PFSK-1 (cell line): ENCODE results near the gene ATG14.

ENCODE experiments used
- POLR2AphosphoS5 ChIP-seq: IDR thresholded peaks from 2 replicates; pipeline ENCODE4 v1.6.1; 2012; ENCODE audit warnings: low read depth, mild to moderate bottlenecking, control low read depth, low read length, moderate library complexity
- SIN3A ChIP-seq: IDR thresholded peaks from 2 replicates; pipeline ENCODE4 v1.6.1; 2012; ENCODE audit warnings: mild to moderate bottlenecking, low read length, moderate library complexity, borderline replicate concordance; ENCODE audit not compliant: insufficient read depth
- TAF1 ChIP-seq: IDR thresholded peaks from 2 replicates; pipeline ENCODE4 v1.6.1; 2012; ENCODE audit warnings: low read length, control low read depth, borderline replicate concordance; ENCODE audit not compliant: insufficient read depth
- TF ChIP-seq, protein P1 (sequence below), 2 experiments: IDR thresholded peaks; 2 replicates each; pipeline versions ENCODE4 v1.6.1 to v1.8.0; 2011 to 2012; ENCODE audit warnings: low read depth in 2 of 2, low read length in 2 of 2, control low read depth in 1 of 2, inconsistent platforms in 1 of 2, mild to moderate bottlenecking in 1 of 2, moderate library complexity in 1 of 2; ENCODE audit not compliant: insufficient read depth in 1 of 2

- no peak for TF ChIP-seq POLR2AphosphoS5
- no peak for TF ChIP-seq SIN3A
- TF ChIP-seq, protein P1, sequence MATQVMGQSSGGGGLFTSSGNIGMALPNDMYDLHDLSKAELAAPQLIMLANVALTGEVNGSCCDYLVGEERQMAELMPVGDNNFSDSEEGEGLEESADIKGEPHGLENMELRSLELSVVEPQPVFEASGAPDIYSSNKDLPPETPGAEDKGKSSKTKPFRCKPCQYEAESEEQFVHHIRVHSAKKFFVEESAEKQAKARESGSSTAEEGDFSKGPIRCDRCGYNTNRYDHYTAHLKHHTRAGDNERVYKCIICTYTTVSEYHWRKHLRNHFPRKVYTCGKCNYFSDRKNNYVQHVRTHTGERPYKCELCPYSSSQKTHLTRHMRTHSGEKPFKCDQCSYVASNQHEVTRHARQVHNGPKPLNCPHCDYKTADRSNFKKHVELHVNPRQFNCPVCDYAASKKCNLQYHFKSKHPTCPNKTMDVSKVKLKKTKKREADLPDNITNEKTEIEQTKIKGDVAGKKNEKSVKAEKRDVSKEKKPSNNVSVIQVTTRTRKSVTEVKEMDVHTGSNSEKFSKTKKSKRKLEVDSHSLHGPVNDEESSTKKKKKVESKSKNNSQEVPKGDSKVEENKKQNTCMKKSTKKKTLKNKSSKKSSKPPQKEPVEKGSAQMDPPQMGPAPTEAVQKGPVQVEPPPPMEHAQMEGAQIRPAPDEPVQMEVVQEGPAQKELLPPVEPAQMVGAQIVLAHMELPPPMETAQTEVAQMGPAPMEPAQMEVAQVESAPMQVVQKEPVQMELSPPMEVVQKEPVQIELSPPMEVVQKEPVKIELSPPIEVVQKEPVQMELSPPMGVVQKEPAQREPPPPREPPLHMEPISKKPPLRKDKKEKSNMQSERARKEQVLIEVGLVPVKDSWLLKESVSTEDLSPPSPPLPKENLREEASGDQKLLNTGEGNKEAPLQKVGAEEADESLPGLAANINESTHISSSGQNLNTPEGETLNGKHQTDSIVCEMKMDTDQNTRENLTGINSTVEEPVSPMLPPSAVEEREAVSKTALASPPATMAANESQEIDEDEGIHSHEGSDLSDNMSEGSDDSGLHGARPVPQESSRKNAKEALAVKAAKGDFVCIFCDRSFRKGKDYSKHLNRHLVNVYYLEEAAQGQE (IDR thresholded peaks at IDR 0.05; ENCODE audit: insufficient read depth in 1 of 2, low read depth in 2 of 2, low read length in 2 of 2) = no peak
- TF ChIP-seq TAF1 = no peak
Measured at GRCh38 chr14:55352201-55352600, 59.4 kb downstream of the ATG14 start.
